BJ (cell line): ENCODE results near the gene BTBD19. TPM values are rescaled to one million over a fixed set of nuclear protein-coding genes. Genes with fewer than 3 reads are reported as not detected.

ENCODE experiments used
- CTCF ChIA-PET: fragments of 350-600 bp; formaldehyde crosslinking; extraction: SDS; loops from one replicate; lab custom pipeline; 2021; ENCODE audit warnings: antibody characterized with exemption, inconsistent platforms; lab: Yijun Ruan, JAX
- POLR2A ChIA-PET: fragments of 300-600 bp; sonication (Branson Sonifier 250); formaldehyde crosslinking; extraction: SDS; loops from one replicate; lab custom pipeline; 2021; ENCODE audit warnings: antibody characterized with exemption; lab: Charles Lee
- DNase-seq: peaks from one replicate; pipeline ENCODE4 v3.0.0-alpha.2; 2011; ENCODE audit warnings: low read depth
- H3K27me3 ChIP-seq: 2 replicates; pipeline ENCODE4 v1.6.0; 2011; ENCODE audit warnings: low read length; ENCODE audit not compliant: control insufficient read depth, insufficient read depth
- H3K36me3 ChIP-seq: 2 replicates; pipeline ENCODE4 v1.5.1; 2011; ENCODE audit warnings: low read length; ENCODE audit not compliant: control insufficient read depth, insufficient read depth
- H3K4me3 ChIP-seq: 2 replicates; pipeline ENCODE4 v1.5.1; 2011; ENCODE audit warnings: low read depth, mild to moderate bottlenecking, control low read depth, low read length
- polyA plus RNA-seq: library from polyadenylated mRNA; depleted of rRNA; stranded (reverse); fragments of >200 nt; gene quantifications from 2 replicates; pipeline ENCODE4 v1.2.3, GENCODE V29; 2011
- TF ChIP-seq, protein P1 (sequence below): IDR thresholded peaks from 2 replicates; pipeline ENCODE4 v1.5.1; 2011; ENCODE audit warnings: low read depth, mild to moderate bottlenecking, control low read depth, inconsistent platforms, low read length, moderate library complexity; ENCODE audit not compliant: insufficient read depth

Gene BTBD19
- polyA plus RNA-seq, 1 experiment, result 25.7 TPM

DNA sequence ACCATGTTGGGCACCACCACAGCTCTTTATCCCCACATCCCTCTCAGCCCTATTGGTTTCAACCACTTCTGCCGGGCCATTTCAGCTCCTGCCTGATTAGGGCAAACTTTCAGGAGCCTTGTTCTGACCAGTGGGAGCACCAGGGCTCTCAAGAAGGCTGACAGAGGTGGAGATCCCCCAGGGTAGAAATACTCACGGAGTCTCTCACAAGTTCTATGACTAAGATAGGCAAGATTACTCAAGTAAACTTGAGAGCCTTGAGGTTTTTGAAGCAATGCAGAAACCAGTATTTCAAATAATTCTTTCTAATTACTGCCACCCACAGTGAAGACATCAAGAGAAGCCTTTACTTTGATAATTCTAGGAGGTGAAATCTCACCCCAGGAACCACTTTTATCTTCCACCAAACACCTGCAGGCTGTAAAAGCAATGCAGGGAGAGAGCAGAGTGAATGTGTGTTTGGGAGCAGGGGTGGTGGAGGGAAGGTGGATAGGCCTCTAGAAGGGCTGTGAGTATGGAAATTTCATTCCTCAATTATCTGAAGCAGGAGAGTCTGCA, 41.3 kb downstream of the BTBD19 start:
- no peak overlapping the region for H3K4me3 ChIP-seq
- DNase-seq, result no peak
- CTCF ChIA-PET, result interaction anchor here (0.6 to 3.0 kb wide), 2 partner anchors 13 to 498 kb away, joined by 3 to 10 read pairs; no protein-coding TSS in a partner anchor
- no peaks in the 10 kb centered on the region for H3K27me3 ChIP-seq
- TF ChIP-seq, protein P1, sequence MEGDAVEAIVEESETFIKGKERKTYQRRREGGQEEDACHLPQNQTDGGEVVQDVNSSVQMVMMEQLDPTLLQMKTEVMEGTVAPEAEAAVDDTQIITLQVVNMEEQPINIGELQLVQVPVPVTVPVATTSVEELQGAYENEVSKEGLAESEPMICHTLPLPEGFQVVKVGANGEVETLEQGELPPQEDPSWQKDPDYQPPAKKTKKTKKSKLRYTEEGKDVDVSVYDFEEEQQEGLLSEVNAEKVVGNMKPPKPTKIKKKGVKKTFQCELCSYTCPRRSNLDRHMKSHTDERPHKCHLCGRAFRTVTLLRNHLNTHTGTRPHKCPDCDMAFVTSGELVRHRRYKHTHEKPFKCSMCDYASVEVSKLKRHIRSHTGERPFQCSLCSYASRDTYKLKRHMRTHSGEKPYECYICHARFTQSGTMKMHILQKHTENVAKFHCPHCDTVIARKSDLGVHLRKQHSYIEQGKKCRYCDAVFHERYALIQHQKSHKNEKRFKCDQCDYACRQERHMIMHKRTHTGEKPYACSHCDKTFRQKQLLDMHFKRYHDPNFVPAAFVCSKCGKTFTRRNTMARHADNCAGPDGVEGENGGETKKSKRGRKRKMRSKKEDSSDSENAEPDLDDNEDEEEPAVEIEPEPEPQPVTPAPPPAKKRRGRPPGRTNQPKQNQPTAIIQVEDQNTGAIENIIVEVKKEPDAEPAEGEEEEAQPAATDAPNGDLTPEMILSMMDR, result no peak
- no peaks in the 10 kb centered on the region for H3K36me3 ChIP-seq
- POLR2A ChIA-PET, result no interaction called here

DNA sequence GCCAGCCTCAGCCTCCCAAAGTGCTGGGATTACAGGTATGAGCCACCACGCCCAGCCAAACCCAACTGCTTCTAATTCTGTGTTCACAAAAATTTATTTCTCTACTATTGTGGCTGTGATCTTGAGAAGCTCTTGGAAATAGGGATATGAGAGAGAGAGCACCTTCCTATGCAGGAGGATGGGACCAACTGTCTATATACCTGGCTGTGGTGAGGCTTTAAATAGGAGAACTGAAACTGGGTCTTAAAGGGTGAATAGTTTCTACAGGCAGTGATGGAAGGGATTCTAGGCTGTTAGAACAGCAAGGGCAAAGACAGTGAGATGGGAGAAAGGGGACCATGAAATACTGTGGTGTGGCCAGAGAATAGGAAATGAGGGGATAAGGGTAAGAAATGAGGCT, 43.0 kb downstream of the BTBD19 start:
- H3K4me3 ChIP-seq, result no peak overlapping the region
- TF ChIP-seq, protein P1, result no peak
- DNase-seq, result no peak
- ChIA-PET POLR2A (no interaction called here), CTCF (interaction anchor here (1.2 kb wide), 1 partner anchor 163 kb away, joined by 3 read pairs; no protein-coding TSS in a partner anchor)
- no peaks in the 10 kb centered on the region for H3K27me3 ChIP-seq
- H3K36me3 ChIP-seq, result no peaks in the 10 kb centered on the region

DNA sequence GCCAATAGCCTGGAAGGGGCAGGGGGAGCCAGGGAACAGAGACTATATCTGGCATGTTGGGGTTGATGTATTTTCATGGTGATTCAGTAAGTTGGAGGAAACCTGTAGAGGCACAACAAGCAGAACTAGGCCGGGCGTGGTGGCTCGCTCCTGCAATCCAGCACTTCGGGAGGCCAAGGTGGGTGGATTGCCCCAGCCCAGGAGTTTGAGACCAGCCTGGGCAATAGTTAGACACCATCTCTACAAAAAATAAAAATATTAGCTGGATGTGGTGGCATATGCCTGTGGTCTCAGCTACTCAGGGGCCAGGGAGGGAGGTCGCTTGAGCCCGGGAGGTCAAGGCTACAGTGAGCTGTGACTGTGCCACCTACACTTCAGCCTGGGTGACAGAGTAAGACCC, 44.9 kb downstream of the BTBD19 start:
- no peaks in the 10 kb centered on the region for H3K27me3 ChIP-seq
- ChIA-PET POLR2A (no interaction called here), CTCF (interaction anchor here (0.6 to 0.7 kb wide), 2 partner anchors 10 to 34 kb away, joined by 4 to 5 read pairs; partner anchors contain the start of gene PTCH2)
- TF ChIP-seq, protein P1, result no peak
- H3K36me3 ChIP-seq, result no peaks in the 10 kb centered on the region; the same call in 1 of the 2 replicates
- no peak overlapping the region for H3K4me3 ChIP-seq
- no peak for DNase-seq

- Histone ChIP-seq H3K36me3 (no peaks in the 10 kb centered on the region; the same call in 1 of the 2 replicates), H3K4me3 (no peak overlapping the region), H3K27me3 (no peaks in the 10 kb centered on the region)
- ChIA-PET CTCF (interaction anchor here (1.4 to 1.6 kb wide), 2 partner anchors 11 to 13 kb away, joined by 3 read pairs; no protein-coding TSS in a partner anchor), POLR2A (no interaction called here)
- DNase-seq, result no peak
- TF ChIP-seq, protein P1, result no peak
These were observed 46.6 kb downstream of the BTBD19 start for GRCh38 chr1:44854970-44855369.

DNA sequence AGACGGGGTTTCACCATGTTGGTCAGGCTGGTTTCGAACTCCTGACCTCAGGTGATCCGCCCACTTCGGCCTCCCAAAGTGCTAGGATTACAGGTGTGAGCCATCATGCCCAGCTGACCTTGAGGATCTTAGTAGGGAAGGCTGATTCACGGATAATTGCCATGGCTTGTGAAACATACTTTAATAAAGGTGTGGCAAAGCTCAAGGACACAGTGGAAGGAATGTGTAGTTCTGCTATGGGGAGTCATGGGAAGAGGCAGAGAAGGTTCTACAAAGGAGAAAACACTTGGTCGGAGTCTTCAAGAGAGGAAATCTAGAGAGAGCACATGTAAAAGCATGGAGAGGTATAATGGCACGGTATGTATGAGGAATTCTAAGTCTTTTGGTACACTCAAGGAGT, 47.4 kb downstream of the BTBD19 start:
- H3K36me3 ChIP-seq, result no peaks in the 10 kb centered on the region; the same call in 1 of the 2 replicates
- no peak for DNase-seq
- TF ChIP-seq, protein P1, result no peak
- H3K4me3 ChIP-seq, result no peak overlapping the region
- ChIA-PET CTCF (interaction anchor here (0.6 to 1.6 kb wide), 5 partner anchors 10 to 632 kb away, joined by 3 to 4 read pairs (median 3); no protein-coding TSS in a partner anchor), POLR2A (no interaction called here)
- no peaks in the 10 kb centered on the region for H3K27me3 ChIP-seq
